22Rv1 (cell line): ENCODE data around the gene ALG14.

Source experiments
- H3K27ac ChIP-seq: fragments of 450-650 bp; 2 replicates; pipeline ENCODE4 v1.5.1; 2017
- CTCF ChIP-seq: fragments of 450-650 bp; IDR thresholded peaks from 2 replicates; pipeline ENCODE4 v1.5.1; 2017; ENCODE audit warnings: mild to moderate bottlenecking
- ZFX ChIP-seq: fragments of 450-650 bp; IDR thresholded peaks from 2 replicates; pipeline ENCODE4 v1.6.1; 2017; ENCODE audit warnings: antibody characterized with exemption, borderline replicate concordance

ALG14 gene

GRCh38 chr1:94942171-94943128 lies 130.3 kb downstream of the ALG14 start:
- TF ChIP-seq CTCF (no peak), ZFX (no peak)
- peak overlapping the region; percentile 78 for H3K27ac ChIP-seq

- H3K27ac ChIP-seq = peak overlapping the region; percentile 78
These were observed 131.3 kb downstream of the ALG14 start for GRCh38 chr1:94941480-94941879.

GRCh38 chr1:94940738-94941137 lies 132.0 kb downstream of the ALG14 start:
- H3K27ac ChIP-seq = no peak overlapping the region; the same call in 1 of the 2 replicates
- TF ChIP-seq CTCF (no peak), ZFX (no peak)

- no peak overlapping the region for H3K27ac ChIP-seq
- TF ChIP-seq ZFX = no peak
- no peak for TF ChIP-seq CTCF
These were observed 134.9 kb downstream of the ALG14 start for GRCh38 chr1:94937820-94938219.

- no peak overlapping the region for H3K27ac ChIP-seq
- no peak for TF ChIP-seq ZFX
- no peak for TF ChIP-seq CTCF
These were observed 135.7 kb downstream of the ALG14 start for GRCh38 chr1:94936861-94937620.

- no peak overlapping the region for H3K27ac ChIP-seq
- TF ChIP-seq ZFX (no peak), CTCF (no peak)
These were observed 137.3 kb downstream of the ALG14 start for GRCh38 chr1:94935476-94935875.

GRCh38 chr1:94935034-94935433 lies 137.7 kb downstream of the ALG14 start:
- H3K27ac ChIP-seq = no peak overlapping the region
- TF ChIP-seq CTCF = no peak
- TF ChIP-seq ZFX = no peak
